Upper lobe of left lung (tissue), 6 donors: Measurements from ENCODE around the gene ARHGAP24. TPM values are rescaled to one million over a fixed set of nuclear protein-coding genes. Genes with fewer than 3 reads are reported as not detected.

Experiments used
- ATAC-seq, 2 donors: fragments of 200-7000 bp; cut with Tn5 transposase; one replicate each; pipeline ENCODE4 v1.9.1; 2022; ENCODE audit warnings: mild to moderate bottlenecking in 2 of 2, moderate library complexity in 2 of 2; ENCODE audit not compliant: low FRiP score in 2 of 2
- DNase-seq, 2 donors: peaks; one replicate each; pipeline ENCODE4 v3.0.0-alpha.2; 2019 to 2020
- H3K27ac ChIP-seq, 4 donors: fragments of 200-600 bp; sonication (generic); one replicate each; pipeline ENCODE4 v1.5.1; 2016 to 2019
- H3K27me3 ChIP-seq, 4 donors: fragments of 200-600 bp; sonication (generic); one replicate each; pipeline ENCODE4 v1.5.1; 2017 to 2019
- H3K36me3 ChIP-seq, 4 donors: fragments of 200-600 bp; sonication (generic); one replicate each; pipeline ENCODE4 v1.5.1; 2016 to 2019
- H3K4me1 ChIP-seq, 4 donors: fragments of 200-600 bp; sonication (generic); one replicate each; pipeline ENCODE4 v1.5.1; 2018 to 2019
- H3K4me3 ChIP-seq, 4 donors: fragments of 200-600 bp; sonication (generic); one replicate each; pipeline ENCODE4 v1.5.1; 2017 to 2019; ENCODE audit warnings: mild to moderate bottlenecking in 2 of 4, moderate library complexity in 1 of 4
- H3K9me3 ChIP-seq, 4 donors: fragments of 200-600 bp; sonication (generic); one replicate each; pipeline ENCODE4 v1.5.1; 2018 to 2019
- EP300 ChIP-seq, 4 donors: sonication (generic); formaldehyde crosslinking; IDR thresholded peaks; one replicate each; pipeline ENCODE4 v1.5.1; 2017; ENCODE audit warnings: antibody characterized with exemption in 4 of 4, control low read depth in 2 of 4
- POLR2A ChIP-seq, 4 donors: fragments of 450-650 bp; IDR thresholded peaks; one replicate each; pipeline ENCODE4 v1.5.1; 2016 to 2017; ENCODE audit warnings: antibody characterized with exemption in 4 of 4, mild to moderate bottlenecking in 2 of 4
- POLR2AphosphoS5 ChIP-seq, 2 donors: sonication (generic); formaldehyde crosslinking; IDR thresholded peaks; one replicate each; pipeline ENCODE4 v1.5.1; 2017; ENCODE audit warnings: antibody characterized with exemption in 2 of 2
- WGBS, 2 donors: methylation state at CpG; one replicate each; pipeline ENCODE4 v1.1.5; 2017 to 2018; 5-methylcytosine and 5-hydroxymethylcytosine counted together
- total RNA-seq, 6 donors: library from RNA; depleted of rRNA in 4 of 6; stranded (reverse); fragments of >200 nt in 4 of 6; gene quantifications; one replicate each; pipeline versions ENCODE4 v1.1.0 to v1.2.1, GENCODE V29; 2016 to 2021
- TF ChIP-seq, protein P1 (sequence below), 6 experiments: fragments of 450-650 bp in 4 of 6; fragments of 200-600 bp in 2 of 6; sonication (generic) in 2 of 6; IDR thresholded peaks; one replicate each; pipeline ENCODE4 v1.5.1; 2016 to 2019; ENCODE audit warnings: antibody characterized with exemption in 6 of 6
- donor health status: DM: no; HTN: no; CAD: no; lungs with moderate emphysema.
- donor health status: DM: no; HTN: yes; CAD: no; lungs with severe emphysema.

ARHGAP24 gene
- total RNA-seq, 6 donors from 2014 or later = 26.4 to 92.2 (median 52.4) TPM

DNA sequence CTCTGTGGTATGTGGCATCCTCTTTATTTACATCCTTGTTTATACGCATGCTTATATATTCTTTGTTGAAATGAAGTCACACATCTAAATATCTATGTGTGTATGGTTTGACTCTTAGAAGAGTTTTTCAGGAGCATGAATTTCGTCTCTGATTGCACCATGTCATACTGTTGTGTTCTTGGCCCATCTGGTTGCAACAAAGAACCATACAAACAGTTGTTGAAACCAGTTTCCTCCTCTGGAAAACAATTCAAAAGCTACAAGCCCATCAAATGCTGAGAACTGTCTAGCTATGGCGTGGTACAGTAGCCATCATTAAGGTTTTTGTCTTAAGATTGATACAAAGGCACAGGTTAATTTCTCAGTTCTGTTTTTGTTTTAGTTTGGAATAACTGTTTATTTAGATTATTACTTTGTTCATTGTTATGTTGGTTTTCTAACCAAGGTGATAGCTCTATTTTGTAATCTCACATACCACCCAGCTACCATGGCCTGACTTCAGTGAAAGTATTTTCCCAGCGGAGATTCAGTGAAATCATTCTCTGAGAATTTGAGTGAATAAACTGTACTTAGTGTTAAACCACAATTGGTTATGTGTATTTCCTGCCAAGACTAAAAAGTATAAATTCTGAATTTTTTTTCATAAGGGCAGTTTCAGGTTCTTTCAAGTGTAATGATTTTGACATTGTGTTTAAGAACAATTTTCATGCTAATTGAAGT is 91.0 kb downstream of the ARHGAP24 start:
- WGBS, 2 donors = 85 to 89% methylated on average over 4 of the region's 4 CpGs
- DNase-seq (no peak), ATAC-seq (no peak)
- no peak overlapping the region for H3K27ac ChIP-seq
- H3K4me3 ChIP-seq = no peak overlapping the region
- TF ChIP-seq POLR2A (IDR thresholded peaks at IDR 0.05) (no peak), EP300 (IDR thresholded peaks at IDR 0.05) (no peak), POLR2AphosphoS5 (IDR thresholded peaks at IDR 0.05) (no peak)
- TF ChIP-seq, protein P1, sequence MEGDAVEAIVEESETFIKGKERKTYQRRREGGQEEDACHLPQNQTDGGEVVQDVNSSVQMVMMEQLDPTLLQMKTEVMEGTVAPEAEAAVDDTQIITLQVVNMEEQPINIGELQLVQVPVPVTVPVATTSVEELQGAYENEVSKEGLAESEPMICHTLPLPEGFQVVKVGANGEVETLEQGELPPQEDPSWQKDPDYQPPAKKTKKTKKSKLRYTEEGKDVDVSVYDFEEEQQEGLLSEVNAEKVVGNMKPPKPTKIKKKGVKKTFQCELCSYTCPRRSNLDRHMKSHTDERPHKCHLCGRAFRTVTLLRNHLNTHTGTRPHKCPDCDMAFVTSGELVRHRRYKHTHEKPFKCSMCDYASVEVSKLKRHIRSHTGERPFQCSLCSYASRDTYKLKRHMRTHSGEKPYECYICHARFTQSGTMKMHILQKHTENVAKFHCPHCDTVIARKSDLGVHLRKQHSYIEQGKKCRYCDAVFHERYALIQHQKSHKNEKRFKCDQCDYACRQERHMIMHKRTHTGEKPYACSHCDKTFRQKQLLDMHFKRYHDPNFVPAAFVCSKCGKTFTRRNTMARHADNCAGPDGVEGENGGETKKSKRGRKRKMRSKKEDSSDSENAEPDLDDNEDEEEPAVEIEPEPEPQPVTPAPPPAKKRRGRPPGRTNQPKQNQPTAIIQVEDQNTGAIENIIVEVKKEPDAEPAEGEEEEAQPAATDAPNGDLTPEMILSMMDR (IDR thresholded peaks at IDR 0.05) = no peak
- no peaks in the 10 kb centered on the region for H3K9me3 ChIP-seq
- no peaks in the 10 kb centered on the region for H3K36me3 ChIP-seq
- H3K4me1 ChIP-seq = no peaks in the 10 kb centered on the region
- H3K27me3 ChIP-seq = no peaks in the 10 kb centered on the region

- TF ChIP-seq POLR2AphosphoS5 (IDR thresholded peaks at IDR 0.05) (no peak), POLR2A (IDR thresholded peaks at IDR 0.05) (no peak), EP300 (IDR thresholded peaks at IDR 0.05) (no peak)
- TF ChIP-seq, protein P1 (IDR thresholded peaks at IDR 0.05) = no peak
These were observed 94.9 kb downstream of the ARHGAP24 start for GRCh38 chr4:85569730-85570299.

DNA sequence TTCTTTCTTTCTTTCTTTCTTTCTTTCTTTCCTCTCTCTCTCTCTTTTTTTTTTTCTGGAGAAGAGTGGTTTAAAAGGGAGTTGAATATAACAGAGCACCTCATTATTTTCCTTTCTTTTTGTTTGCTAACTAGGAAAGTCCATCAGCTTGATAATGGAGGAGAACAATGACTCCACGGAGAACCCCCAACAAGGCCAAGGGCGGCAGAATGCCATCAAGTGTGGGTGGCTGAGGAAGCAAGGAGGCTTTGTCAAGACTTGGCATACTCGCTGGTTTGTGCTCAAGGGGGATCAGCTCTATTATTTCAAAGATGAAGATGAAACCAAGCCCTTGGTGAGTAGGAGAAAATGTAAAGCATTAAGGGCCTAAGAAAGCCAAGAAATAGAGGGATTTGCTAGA is 95.4 kb downstream of the ARHGAP24 start:
- Histone ChIP-seq H3K9me3 (no peaks in the 10 kb centered on the region), H3K4me1 (no peaks in the 10 kb centered on the region), H3K36me3 (no peaks in the 10 kb centered on the region), H3K4me3 (no peak overlapping the region), H3K27ac (no peak overlapping the region), H3K27me3 (no peaks in the 10 kb centered on the region)
- DNase-seq = no peak
- 71 to 78% methylated on average over 3 of the region's 3 CpGs for WGBS, 2 donors
- ATAC-seq = no peak
- TF ChIP-seq POLR2A (IDR thresholded peaks at IDR 0.05) = no peak
- TF ChIP-seq EP300 (IDR thresholded peaks at IDR 0.05) = no peak
- no peak for TF ChIP-seq POLR2AphosphoS5 (IDR thresholded peaks at IDR 0.05)
- TF ChIP-seq, protein P1 (IDR thresholded peaks at IDR 0.05) = no peak

More at GRCh38 chr4:85569730-85570299, 94.9 kb downstream of the ARHGAP24 start:
- Histone ChIP-seq H3K9me3 (no peaks in the 10 kb centered on the region), H3K27ac (no peak overlapping the region), H3K27me3 (no peaks in the 10 kb centered on the region), H3K4me3 (no peak overlapping the region), H3K4me1 (no peaks in the 10 kb centered on the region), H3K36me3 (no peaks in the 10 kb centered on the region)
- DNase-seq (no peak), ATAC-seq (no peak)
- WGBS, 2 donors = 52 to 65% methylated on average over 2 of the region's 2 CpGs

GRCh38 chr4:85571008-85571407 is 96.1 kb downstream of the ARHGAP24 start:
- ATAC-seq (no peak), DNase-seq (no peak)
- Histone ChIP-seq H3K4me3 (no peak overlapping the region), H3K27ac (no peak overlapping the region), H3K9me3 (no peaks in the 10 kb centered on the region), H3K36me3 (no peaks in the 10 kb centered on the region), H3K4me1 (no peaks in the 10 kb centered on the region), H3K27me3 (no peaks in the 10 kb centered on the region)
- TF ChIP-seq POLR2AphosphoS5 (IDR thresholded peaks at IDR 0.05) (no peak), EP300 (IDR thresholded peaks at IDR 0.05) (no peak), POLR2A (IDR thresholded peaks at IDR 0.05) (no peak)
- TF ChIP-seq, protein P1 (IDR thresholded peaks at IDR 0.05) = no peak

GRCh38 chr4:85573270-85573669 is 98.3 kb downstream of the ARHGAP24 start:
- WGBS, 2 donors = 82 to 89% methylated on average over 1 of the region's 1 CpG
- Histone ChIP-seq H3K27ac (no peak overlapping the region), H3K9me3 (no peaks in the 10 kb centered on the region), H3K36me3 (no peaks in the 10 kb centered on the region), H3K27me3 (no peaks in the 10 kb centered on the region), H3K4me3 (no peak overlapping the region), H3K4me1 (no peaks in the 10 kb centered on the region)
- TF ChIP-seq POLR2A (IDR thresholded peaks at IDR 0.05) (no peak), POLR2AphosphoS5 (IDR thresholded peaks at IDR 0.05) (no peak), EP300 (IDR thresholded peaks at IDR 0.05) (no peak)
- TF ChIP-seq, protein P1 (IDR thresholded peaks at IDR 0.05) = no peak
- ATAC-seq (no peak), DNase-seq (no peak)
